Mesenteric fat pad (tissue), 1 donor: ENCODE data around the gene MDC1. TPM values are rescaled to one million over a fixed set of nuclear protein-coding genes. Genes with fewer than 3 reads are reported as not detected.
"Not testable (repeated sequence)": the region's sequence is repeated elsewhere in the genome, so short reads cannot be mapped to it uniquely, and the experiment has no call there.

Experiments
- DNase-seq: peaks from one replicate; pipeline ENCODE4 v3.0.0-alpha.2; 2020; ENCODE audit warnings: low spot score
- total RNA-seq: library from RNA; stranded (reverse); fragmentation: NEBNext Ultra II Directional; extraction: Animal tissue kit (Norgen Biotek cat#: 25700); gene quantifications from one replicate; pipeline ENCODE4 v1.2.1, GENCODE V29; 2021
- donor health status: DM: yes; HTN: yes; CAD: no.

MDC1 gene
- total RNA-seq, 1 donor from 2014 or later, result 19.8 TPM

GRCh38 chr6:30683183-30683979 is 33.7 kb downstream of the MDC1 start:
- DNase-seq, result no peak

- DNase-seq, result peak; percentile 94
Observed at GRCh38 chr6:30682143-30683117, 34.7 kb downstream of the MDC1 start.

GRCh38 chr6:30681766-30682142 is 35.3 kb downstream of the MDC1 start:
- DNase-seq, result no peak

- DNase-seq, result no peak
Observed at GRCh38 chr6:30679765-30680535, 37.1 kb downstream of the MDC1 start.

GRCh38 chr6:30678964-30679726 is 37.9 kb downstream of the MDC1 start:
- peak; percentile 97 for DNase-seq

GRCh38 chr6:30676660-30677285 is 40.3 kb downstream of the MDC1 start:
- DNase-seq, result no peak

- peak; percentile 96 for DNase-seq
Observed at GRCh38 chr6:30672445-30673253, 44.4 kb downstream of the MDC1 start, which contains the start of gene DHX16. DHX16 (minus strand) TSS chr6:30673006; CDS start chr6:30672841, 165 bp downstream.

- DNase-seq, result no peak
Observed at GRCh38 chr6:30670760-30671527, 46.1 kb downstream of the MDC1 start.

GRCh38 chr6:30666300-30666699 is 50.8 kb downstream of the MDC1 start:
- DNase-seq, result not testable (repeated sequence)

- no peak for DNase-seq
Observed at GRCh38 chr6:30664994-30665767, 51.9 kb downstream of the MDC1 start.

GRCh38 chr6:30657922-30658321 is 59.2 kb downstream of the MDC1 start:
- not testable (repeated sequence) for DNase-seq

GRCh38 chr6:30657454-30657853 is 59.6 kb downstream of the MDC1 start:
- DNase-seq, result no peak

- no peak for DNase-seq
Observed at GRCh38 chr6:30656513-30656912, 60.6 kb downstream of the MDC1 start.

- DNase-seq, result no peak
Observed at GRCh38 chr6:30655743-30656094, 61.4 kb downstream of the MDC1 start.

GRCh38 chr6:30654798-30655742 is 62.0 kb downstream of the MDC1 start:
- DNase-seq, result no peak

- no peak for DNase-seq
Observed at GRCh38 chr6:30651143-30651542, 65.9 kb downstream of the MDC1 start.
